GM19240 (cell line): ENCODE measurements around the gene ZNF248.
"Not testable (repeated sequence)": the region's sequence is repeated elsewhere in the genome, so short reads cannot be mapped to it uniquely, and the experiment has no call there.

ENCODE experiments used
- DNase-seq: peaks from one replicate; pipeline ENCODE4 v3.0.0; 2011; ENCODE audit warnings: low spot score; ENCODE audit not compliant: insufficient read length

Gene ZNF248

DNA sequence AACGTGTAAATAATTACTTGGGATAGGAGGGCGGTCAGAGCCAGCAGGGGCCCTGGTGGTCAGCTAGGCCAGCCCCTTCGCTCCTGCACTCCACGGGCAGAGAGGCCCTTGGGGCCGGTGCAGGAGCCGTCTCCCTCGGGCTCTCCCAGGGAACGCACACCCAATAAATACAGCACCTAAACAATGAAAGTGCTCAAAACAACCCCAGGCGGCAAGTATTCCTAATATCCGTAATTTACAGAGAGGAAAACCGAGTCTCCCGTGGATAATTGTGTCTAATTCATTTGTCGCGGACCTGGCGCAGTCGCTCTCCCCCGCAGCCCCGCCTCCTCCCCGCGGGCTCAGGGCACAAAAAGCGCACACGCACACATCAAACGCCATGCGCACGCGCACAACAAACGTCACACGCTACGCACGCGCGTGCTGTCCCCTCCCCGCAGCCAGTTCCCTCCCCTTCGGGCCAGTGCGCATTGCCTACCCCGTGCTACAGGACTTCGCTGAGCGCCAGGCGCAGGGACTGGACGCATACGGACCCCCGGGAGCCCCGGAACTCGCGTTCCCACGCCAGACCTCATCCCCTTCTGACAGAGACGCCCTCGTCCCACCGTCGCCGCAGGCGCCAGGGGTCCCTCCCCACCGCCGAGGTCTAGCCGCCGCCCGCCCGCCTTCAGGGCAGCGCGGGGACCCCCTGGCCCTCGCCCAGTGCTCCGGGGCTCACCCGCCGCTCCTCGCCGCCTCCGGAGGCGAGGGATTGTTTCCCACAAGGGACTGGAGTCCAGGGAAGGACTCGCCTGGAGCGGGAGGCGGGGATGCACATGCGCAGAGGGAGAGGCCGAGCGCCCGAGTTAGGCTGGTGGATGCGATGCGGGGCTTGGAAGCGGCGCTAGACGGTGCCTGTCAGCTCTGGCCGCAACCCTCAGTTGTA lies at the start of gene ZNF248:
ZNF248 (minus strand) TSS at position 324 of the 925 bp plus-strand sequence. CDS start 1,300 bp downstream, outside the sequence.
- peak; percentile 64 for DNase-seq

DNA sequence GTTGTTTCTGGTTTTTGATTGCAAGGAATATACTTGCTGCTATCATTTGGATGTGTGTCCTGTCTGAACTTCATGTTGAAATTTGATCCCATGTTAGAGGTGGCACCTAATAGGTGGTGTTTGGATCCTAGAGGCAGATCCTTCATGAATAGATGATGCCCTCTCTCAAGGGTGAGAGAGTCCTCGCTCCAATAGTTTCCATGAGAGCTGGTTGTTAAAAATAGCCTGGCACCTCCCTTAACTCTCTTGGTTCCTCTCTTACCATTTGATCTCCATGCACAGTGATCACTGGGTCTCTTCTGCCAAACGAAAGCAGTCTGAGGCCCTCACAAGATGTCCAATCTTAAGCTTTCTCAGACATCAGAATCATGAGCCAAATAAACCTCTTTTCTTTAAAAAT lies 49.0 kb upstream of the ZNF248 start:
- DNase-seq: no peak

DNA sequence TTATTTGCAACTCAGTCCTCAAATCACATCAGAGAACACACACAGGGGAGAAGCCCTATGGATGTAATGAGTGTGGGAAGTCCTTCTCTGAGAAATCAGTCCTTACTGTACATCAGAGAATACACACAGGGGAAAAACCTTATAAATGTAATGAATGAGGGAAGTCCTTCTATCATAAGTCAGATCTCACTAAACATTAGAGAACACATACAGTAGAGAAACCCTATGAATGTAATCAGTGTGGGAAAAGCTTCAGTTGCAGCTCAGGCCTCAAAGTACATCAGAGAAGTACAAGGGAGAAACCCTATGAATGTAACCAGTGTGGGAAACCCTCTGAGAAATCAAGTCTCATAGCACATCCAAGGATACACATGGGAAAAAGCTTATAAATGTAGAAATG lies 39.0 kb upstream of the ZNF248 start:
- DNase-seq: no peak

GRCh38 chr10:37895674-37896073 lies 38.3 kb upstream of the ZNF248 start:
- no peak for DNase-seq

- no peak for DNase-seq
Observed at GRCh38 chr10:37885850-37886249, 28.4 kb upstream of the ZNF248 start.

- no peak for DNase-seq
Observed at GRCh38 chr10:37872955-37873354, 15.5 kb upstream of the ZNF248 start.

GRCh38 chr10:37872283-37872682 lies 14.9 kb upstream of the ZNF248 start:
- no peak for DNase-seq

- DNase-seq: no peak
Observed at GRCh38 chr10:37871568-37872251, 14.3 kb upstream of the ZNF248 start.

DNA sequence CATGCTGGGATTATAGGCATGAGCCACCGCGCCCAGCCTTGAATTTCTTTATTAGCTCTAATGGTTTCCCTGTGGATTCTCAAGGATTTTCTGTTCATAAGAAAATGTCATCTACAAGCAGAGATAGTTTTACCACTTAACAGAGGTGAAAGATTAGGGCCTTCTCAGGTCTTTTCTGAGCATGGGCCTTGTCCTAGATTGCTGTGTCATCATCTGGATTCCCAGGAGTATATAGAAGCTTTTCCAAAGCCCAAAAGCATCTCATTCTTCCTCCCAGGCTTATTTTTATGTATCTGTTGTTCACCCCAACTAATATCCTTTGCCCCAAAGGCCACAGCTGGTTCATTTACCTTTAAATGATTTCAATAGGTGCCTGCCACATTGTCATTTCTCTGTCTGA lies 13.7 kb upstream of the ZNF248 start:
- no peak for DNase-seq

GRCh38 chr10:37868796-37869195 lies 11.4 kb upstream of the ZNF248 start:
- no peak for DNase-seq

DNA sequence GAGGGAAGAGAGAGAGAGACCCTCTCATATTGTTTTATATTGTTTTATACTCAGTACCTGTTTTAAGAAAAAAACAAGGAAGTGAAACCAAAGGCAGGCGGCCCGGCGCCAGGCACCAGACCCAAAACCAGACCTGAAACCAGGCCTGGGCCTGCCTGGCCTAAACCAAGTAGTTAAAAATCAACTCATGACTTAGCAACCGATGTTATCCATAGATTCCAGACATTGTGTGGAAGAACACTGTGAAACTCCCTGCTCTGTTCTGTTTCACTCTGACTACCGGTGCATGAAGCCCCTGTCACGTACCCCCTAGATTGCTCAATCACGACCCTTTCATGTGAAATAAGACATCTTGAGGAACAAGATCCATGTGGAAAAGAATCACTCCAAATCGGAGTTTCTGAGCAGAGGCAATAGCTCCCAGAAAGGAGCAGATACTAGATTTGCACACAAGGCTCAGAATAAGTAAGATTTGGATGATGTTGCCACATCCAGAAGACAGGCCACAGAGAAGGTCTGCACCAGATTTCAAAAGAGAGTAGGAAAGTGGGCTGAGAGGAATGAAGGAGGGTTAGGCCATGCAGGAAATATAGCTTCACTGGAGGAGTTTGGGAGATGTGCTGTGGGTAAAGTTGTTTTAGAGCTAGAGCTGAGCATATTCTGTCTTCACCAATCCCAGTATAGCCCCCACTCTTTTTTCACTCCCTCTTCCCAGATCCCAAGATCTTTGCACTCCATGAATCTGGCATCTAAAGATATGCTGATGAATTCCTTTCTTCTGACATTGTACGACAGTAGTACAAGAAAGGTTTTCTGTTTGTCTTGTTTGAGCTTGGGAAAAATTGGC lies 8.8 kb upstream of the ZNF248 start:
- DNase-seq: no peak

DNA sequence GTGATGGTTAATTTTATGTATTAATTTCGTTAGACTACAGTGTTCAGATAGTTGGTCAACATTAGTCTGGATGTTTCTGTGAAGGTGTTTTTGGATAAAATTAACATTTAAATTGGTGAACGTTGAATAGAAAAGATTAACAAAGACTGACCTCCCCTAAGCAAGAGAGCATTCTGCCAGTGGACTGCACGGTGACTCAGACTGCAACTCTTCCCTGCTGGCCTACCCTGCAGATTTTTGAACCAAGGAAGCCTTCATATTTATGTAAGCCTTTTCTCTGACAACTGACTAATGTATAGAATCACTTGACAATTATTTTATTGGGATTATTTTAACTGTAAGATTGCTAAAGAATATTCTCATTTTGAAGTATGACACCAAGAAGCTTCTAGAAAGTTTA lies 7.9 kb upstream of the ZNF248 start:
- no peak for DNase-seq

DNA sequence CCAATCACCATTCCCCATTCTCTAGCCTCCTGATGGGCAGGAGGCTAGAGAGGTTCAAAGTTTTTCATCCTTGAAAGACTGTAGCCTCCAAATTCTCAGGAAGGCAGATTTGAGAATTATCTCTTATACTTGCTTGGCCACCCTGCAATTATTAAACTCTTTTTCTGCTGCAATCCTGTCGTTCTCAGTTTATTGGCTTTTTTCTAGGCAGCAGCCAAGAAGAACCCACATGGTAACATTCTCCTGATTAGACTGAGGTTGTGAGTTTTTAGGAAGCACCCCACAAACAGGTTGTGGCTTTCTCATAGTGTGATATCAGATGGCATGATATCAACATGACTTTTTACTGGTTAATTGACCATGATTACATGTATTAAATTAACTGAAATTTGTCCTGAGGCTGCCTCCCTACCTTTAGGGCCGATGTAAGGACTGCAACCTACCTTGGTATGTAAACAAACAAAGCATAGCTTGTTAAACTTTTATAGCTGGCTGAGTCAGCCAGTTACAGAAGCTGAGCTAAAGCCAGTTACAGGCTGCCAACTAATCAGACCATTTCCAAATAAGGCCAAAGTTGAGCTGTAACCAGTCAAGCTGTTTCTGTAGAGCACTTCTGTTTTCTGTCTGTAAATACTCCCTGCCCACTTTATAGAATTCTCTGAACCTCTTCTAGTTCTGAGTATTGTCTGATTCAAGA lies 3.2 kb upstream of the ZNF248 start:
- DNase-seq: no peak

DNA sequence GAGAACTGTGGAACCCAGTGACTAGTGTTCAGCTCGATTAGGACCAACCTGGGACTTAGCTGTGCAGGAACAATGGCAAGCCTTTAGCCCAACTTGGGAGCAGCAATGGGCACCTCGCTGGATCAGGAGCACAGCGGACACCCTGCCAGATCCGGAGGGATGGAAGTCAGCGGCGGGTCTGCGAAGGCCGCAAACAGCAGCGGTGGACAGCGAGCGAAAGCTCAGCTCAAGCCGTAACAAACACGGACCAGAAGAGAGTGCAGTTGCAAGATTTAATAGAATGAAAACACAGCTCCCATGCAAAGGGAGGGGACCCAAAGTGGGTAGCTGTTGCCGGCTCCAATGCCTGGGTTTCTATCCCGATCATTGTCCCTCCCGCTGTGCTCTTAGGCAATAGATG lies 1.9 kb upstream of the ZNF248 start:
- DNase-seq: not testable (repeated sequence)

DNA sequence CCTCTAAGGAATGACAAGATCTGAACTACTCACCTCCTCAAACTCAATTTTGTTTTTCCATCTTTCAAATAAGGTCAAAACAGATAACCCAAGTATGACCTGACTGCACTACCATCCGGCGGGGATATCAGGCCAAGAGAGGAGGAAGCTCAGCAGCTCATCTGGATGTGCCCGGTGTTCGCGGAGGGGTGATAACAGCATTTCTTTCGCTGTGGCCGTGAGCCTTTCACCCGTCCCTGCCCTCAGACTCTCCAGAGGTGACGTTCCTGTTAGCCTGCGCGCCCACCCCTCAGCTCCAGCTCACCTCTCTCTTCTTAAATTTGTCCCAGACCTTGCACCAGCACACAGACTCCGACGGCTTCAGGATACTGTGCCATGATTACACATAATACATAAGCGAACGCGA lies 526 bp downstream of the ZNF248 start:
- DNase-seq: no peak

- DNase-seq: no peak
Observed at GRCh38 chr10:37855636-37856035, 1.8 kb downstream of the ZNF248 start.

DNA sequence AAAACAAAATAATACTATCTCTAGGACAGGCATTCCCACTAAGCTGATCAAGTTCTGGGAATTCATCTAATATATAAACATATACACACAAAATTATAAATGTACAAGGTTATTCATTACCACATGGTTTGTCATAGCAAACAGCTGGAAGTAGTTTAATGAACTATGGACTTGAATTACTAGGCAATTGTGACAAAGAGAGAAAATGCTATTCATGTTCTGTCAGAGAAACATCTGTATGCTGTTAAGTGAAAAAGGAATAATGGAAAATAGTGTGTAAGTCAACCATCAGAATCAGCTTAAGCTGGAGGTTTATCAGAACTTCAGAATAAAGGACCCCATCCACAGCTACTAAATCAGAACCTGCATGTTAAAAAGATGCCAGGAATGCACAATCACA lies 2.8 kb downstream of the ZNF248 start:
- no peak for DNase-seq

- no peak for DNase-seq
Observed at GRCh38 chr10:37844644-37845043, 12.8 kb downstream of the ZNF248 start.

DNA sequence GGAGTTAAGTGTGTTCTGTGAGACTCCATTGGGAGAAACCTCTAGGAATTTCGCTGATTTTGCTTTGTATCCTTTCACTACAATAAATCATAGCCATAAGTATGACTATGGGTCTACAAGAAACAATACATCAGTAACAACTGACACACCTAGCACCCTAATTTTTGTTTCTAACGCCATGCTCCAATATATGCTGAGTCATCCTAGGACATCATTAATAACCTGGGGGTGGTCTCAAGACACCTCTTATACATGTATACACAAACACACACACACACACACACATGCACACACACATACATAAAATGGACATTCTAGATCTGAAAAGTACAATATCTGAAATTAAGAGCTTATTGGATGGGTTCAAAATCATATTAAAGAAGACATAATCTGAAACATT lies 18.2 kb downstream of the ZNF248 start:
- no peak for DNase-seq

DNA sequence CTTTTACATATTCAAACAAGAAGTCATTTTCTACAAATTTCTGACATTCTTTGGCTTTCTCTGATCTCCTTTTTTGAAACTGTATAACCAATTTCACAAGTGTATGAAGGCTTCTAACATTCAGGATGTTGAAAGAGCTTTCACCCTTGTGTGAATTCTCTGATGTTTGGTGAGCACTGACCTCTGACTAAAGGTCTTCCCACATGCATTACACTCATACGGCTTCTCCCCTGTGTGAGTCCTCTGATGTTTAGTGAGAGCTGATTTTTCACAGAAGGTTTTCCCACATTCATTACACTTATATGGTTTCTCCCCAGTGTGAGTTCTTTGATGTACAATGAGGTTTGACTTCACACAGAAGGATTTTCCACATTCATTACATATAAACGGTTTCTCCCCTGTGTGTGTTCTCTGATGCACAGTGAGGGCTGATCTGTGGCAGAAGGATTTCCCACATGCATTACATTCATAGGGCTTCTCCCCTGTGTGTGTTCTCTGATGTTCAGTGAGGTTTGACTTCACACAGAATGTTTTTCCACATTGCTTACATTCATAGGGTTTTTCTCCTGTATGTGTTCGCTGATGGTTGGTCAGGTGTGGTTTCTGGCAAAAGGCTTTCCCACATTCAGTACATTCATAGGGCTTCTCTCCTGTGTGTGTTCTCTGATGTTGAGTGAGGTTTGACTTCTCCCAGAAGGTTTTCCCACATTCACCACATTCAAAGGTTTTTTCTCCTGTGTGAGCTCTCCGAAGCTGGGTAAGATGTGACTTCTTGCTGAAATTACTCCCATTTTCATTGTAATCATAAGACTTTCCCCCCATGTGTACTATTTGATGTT lies 25.7 kb downstream of the ZNF248 start:
- DNase-seq: no peak
